ENCODE measurements around the gene NHS.

GRCh38 chrX:17642891-17643290 lies 267.9 kb downstream of the NHS start:
- TF ChIP-seq CTCF (IDR thresholded peaks at IDR 0.05) (no peak), POLR2A (IDR thresholded peaks at IDR 0.05) (no peak)
